Stomach (tissue), 9 donors: ENCODE results near the gene SAMD1. TPM values are rescaled to one million over a fixed set of nuclear protein-coding genes. Genes with fewer than 3 reads are reported as not detected.

Source experiments
- DNase-seq, 2 donors: peaks; one replicate each; pipeline versions ENCODE4 v3.0.0 to v3.0.0-alpha.2; 2013 to 2019
- H3K27ac ChIP-seq, 5 donors: fragments of 200-600 bp in 4 of 5; sonication (generic) in 4 of 5; one replicate each; pipeline ENCODE4 v1.5.1; 2013 to 2019; ENCODE audit warnings: mild to moderate bottlenecking in 1 of 5, moderate library complexity in 1 of 5
- H3K27me3 ChIP-seq, 3 donors: fragments of 200-600 bp; sonication (generic); one replicate each; pipeline ENCODE4 v1.5.1; 2017 to 2019; ENCODE audit warnings: mixed run types in 1 of 3
- H3K36me3 ChIP-seq, 4 donors: fragments of 200-600 bp; sonication (generic); 1 replicate in 3 of 4; 2 replicates in 1 of 4; pipeline ENCODE4 v1.5.1; 2016 to 2019
- H3K4me1 ChIP-seq, 4 donors: fragments of 200-600 bp; sonication (generic); one replicate each; pipeline ENCODE4 v1.5.1; 2016 to 2019
- H3K4me3 ChIP-seq, 4 donors: fragments of 200-600 bp; sonication (generic) in 3 of 4; one replicate each; pipeline ENCODE4 v1.5.1; 2016 to 2019; ENCODE audit warnings: mild to moderate bottlenecking in 1 of 4
- H3K9me3 ChIP-seq, 4 donors: fragments of 200-600 bp; sonication (generic); one replicate each; pipeline ENCODE4 v1.5.1; 2016 to 2019
- EP300 ChIP-seq: sonication (generic); formaldehyde crosslinking; IDR thresholded peaks from one replicate; pipeline ENCODE4 v1.6.1; 2017; ENCODE audit warnings: antibody characterized with exemption
- POLR2A ChIP-seq, 4 donors: fragments of 450-650 bp; IDR thresholded peaks; one replicate each; pipeline ENCODE4 v1.6.1; 2016; ENCODE audit warnings: antibody characterized with exemption in 4 of 4, control low read depth in 2 of 4, mild to moderate bottlenecking in 1 of 4, moderate library complexity in 1 of 4
- POLR2AphosphoS5 ChIP-seq, 3 donors: sonication (generic); formaldehyde crosslinking; IDR thresholded peaks; one replicate each; pipeline ENCODE4 v1.6.1; 2016; ENCODE audit warnings: antibody characterized with exemption in 3 of 3
- WGBS, 5 donors: extraction: QIAGEN DNeasy Blood & Tissue Kit in 3 of 5; methylation state at CpG; one replicate each; pipeline versions ENCODE4 v1.1.5 to v1.1.7; 2013 to 2018; 5-methylcytosine and 5-hydroxymethylcytosine counted together
- intact Hi-C: fragments of 100-400 bp; cut with DNase I; formaldehyde crosslinking; loops from one replicate; pipeline ENCODE4 v1.15.1; 2023; ENCODE audit warnings: low total_unique reads
- polyA plus RNA-seq, 3 donors: library from polyadenylated mRNA; stranded (reverse); fragments of 200-250 nt; gene quantifications; one replicate each; pipeline ENCODE4 v1.2.3, GENCODE V29; 2013
- total RNA-seq, 5 donors: library from RNA; depleted of rRNA; stranded (reverse); fragments of >200 nt; gene quantifications; one replicate each; pipeline versions ENCODE4 v1.1.0 to v1.2.3, GENCODE V29; 2014 to 2016
- TF ChIP-seq, protein P1 (sequence below), 7 experiments: fragments of 450-650 bp in 4 of 7; fragments of 200-600 bp in 3 of 7; sonication (generic) in 3 of 7; IDR thresholded peaks; one replicate each; pipeline ENCODE4 v1.5.1; 2016 to 2019; ENCODE audit warnings: antibody characterized with exemption in 7 of 7, control low read depth in 2 of 7, mild to moderate bottlenecking in 1 of 7
- donor health status: healthy with polysubstance abuse.
- donor health status: Bipolar disorder and iron deficiency.
- donor health status: healthy.

SAMD1 gene
- total and polyA plus RNA-seq, 8 donors, result 4.8 to 228 (median 23.5) TPM

DNA sequence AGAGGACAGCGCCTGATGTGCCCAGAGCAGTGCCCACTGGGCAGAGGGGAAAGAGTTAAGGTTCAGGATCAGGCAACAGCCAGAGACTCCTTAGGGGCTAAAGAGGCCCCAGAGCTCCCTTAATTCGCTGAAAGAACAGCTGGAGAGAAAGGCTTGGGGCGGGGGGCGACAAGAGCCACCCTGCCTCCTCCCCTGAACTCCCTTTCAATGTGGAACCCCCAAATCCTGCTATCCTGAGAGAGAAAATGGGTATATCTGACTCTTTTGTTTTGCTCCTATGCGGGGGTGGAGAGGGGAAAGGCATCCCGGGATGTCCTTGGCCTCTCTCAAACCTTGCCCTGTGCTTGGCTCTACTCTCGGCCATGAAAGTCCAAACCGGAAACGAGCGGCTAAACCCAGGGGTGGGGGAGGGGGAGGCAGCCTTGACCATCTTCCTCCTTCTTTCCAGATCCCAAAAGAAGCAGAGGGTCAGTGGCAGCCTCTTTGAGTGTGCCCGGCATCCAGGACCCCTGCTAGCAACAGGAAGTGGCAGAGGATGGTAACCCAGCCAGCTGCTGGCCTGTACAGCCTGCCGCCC lies 22.3 kb upstream of the SAMD1 start:
- 41 to 61% (median 51%) methylated on average over 11 to 12 of the region's 12 CpGs for WGBS, 5 donors
- peaks cover 0 to 10% (median 4%) of the 10 kb centered on the region in 4 donors for H3K36me3 ChIP-seq
- peak overlapping the region; percentile 0 to 13 (median 4) for H3K4me3 ChIP-seq
- H3K27me3 ChIP-seq, result no peaks in the 10 kb centered on the region
- intact Hi-C loops, result no loop called here
- peaks cover 45 to 74% (median 61%) of the 10 kb centered on the region in 4 donors for H3K4me1 ChIP-seq
- H3K9me3 ChIP-seq, result no peaks in the 10 kb centered on the region
- TF ChIP-seq, protein P1, sequence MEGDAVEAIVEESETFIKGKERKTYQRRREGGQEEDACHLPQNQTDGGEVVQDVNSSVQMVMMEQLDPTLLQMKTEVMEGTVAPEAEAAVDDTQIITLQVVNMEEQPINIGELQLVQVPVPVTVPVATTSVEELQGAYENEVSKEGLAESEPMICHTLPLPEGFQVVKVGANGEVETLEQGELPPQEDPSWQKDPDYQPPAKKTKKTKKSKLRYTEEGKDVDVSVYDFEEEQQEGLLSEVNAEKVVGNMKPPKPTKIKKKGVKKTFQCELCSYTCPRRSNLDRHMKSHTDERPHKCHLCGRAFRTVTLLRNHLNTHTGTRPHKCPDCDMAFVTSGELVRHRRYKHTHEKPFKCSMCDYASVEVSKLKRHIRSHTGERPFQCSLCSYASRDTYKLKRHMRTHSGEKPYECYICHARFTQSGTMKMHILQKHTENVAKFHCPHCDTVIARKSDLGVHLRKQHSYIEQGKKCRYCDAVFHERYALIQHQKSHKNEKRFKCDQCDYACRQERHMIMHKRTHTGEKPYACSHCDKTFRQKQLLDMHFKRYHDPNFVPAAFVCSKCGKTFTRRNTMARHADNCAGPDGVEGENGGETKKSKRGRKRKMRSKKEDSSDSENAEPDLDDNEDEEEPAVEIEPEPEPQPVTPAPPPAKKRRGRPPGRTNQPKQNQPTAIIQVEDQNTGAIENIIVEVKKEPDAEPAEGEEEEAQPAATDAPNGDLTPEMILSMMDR (IDR thresholded peaks at IDR 0.05), result no peak
- no peak for TF ChIP-seq POLR2AphosphoS5 (IDR thresholded peaks at IDR 0.05)
- TF ChIP-seq POLR2A (IDR thresholded peaks at IDR 0.05), result no peak
- TF ChIP-seq EP300, result no peak
- DNase-seq, result peak in 1 of 2 donors; percentile 60
- peak overlapping the region; percentile 45 to 99 (median 84) for H3K27ac ChIP-seq

DNA sequence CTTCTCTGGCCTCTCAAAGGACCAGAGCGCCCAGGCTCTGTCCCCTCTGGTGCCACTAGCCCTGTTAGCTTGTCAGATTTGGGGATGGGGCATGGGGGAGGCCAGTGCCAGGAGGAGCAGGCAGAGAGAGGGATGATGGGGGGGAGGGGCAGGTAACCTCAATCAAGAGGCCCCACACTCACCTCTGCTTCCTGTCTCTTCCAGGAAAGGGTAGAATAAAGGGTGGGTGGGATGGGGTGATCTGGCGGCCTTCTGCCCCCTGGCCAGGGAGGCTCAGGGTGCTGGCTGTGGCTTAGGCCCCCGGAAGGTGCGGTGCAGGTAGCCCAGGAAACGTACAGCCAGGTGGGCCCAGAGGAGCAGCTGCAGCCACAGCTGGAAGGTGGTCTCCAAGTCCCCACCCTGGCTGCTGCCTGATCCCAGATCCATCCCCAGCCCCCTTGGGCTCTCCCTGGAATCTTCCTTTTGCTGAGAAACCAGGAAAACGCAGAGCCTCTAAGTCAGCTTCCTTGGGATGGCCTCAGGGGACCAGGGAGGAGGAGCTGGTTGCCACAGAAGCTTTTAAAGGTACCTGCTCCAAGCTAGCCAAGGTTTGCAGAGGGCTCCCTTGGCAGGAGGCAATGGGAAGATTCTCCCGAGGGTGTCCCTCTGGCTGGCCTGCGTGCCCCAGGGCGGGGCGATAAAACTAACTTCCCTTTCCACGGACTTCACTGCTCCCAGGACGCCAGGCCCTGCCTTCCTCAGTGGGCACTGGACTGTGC lies 21.7 kb upstream of the SAMD1 start:
- WGBS, 5 donors, result 57 to 71% (median 69%) methylated on average over 4 to 12 of the region's 12 CpGs
- DNase-seq, result no peak
- TF ChIP-seq EP300 (no peak), POLR2AphosphoS5 (IDR thresholded peaks at IDR 0.05) (no peak)
- Histone ChIP-seq H3K4me3 (peak overlapping the region in 2 of 4 donors; percentile 6 to 13), H3K9me3 (no peaks in the 10 kb centered on the region), H3K36me3 (peaks cover 0 to 17% (median 10%) of the 10 kb centered on the region in 4 donors), H3K27me3 (no peaks in the 10 kb centered on the region), H3K4me1 (peaks cover 45 to 80% (median 63%) of the 10 kb centered on the region in 4 donors), H3K27ac (peak overlapping the region in 4 of 5 donors; percentile 58 to 99 (median 90))
- intact Hi-C loops, result no loop called here

DNA sequence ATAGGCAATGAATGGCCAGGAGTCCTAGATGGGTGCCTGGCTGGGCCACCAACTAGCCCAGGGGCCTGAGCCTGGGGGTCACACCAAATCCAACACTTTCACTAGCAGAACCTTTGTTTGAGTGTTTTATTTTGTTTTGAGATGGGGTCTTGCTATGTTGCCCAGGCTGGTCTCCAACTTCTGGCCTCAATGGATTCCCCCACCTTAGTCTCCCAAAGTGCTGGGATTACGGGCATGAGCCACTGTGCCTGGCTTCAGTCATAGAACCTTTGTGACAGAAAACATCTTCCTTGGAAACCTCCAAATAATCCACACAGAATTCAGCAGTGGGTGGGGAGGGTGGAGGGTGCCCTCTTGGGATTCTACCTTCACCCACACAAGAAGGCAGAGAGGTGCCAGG lies 20.9 kb upstream of the SAMD1 start:
- no peaks in the 10 kb centered on the region for H3K9me3 ChIP-seq
- no peaks in the 10 kb centered on the region for H3K27me3 ChIP-seq
- peaks cover 41 to 78% (median 56%) of the 10 kb centered on the region in 4 donors for H3K4me1 ChIP-seq
- no peak for DNase-seq
- H3K27ac ChIP-seq, result peak overlapping the region in 3 of 5 donors; percentile 84 to 99 (median 97)
- WGBS, 5 donors, result 79 to 100% (median 98%) methylated on average over 1 of the region's 1 CpG
- intact Hi-C loops, result no loop called here
- TF ChIP-seq, protein P1 (IDR thresholded peaks at IDR 0.05), result no peak
- TF ChIP-seq POLR2A (IDR thresholded peaks at IDR 0.05) (no peak), POLR2AphosphoS5 (IDR thresholded peaks at IDR 0.05) (no peak), EP300 (no peak)
- H3K4me3 ChIP-seq, result no peak overlapping the region
- H3K36me3 ChIP-seq, result peaks cover 6 to 24% (median 18%) of the 10 kb centered on the region in 4 donors

DNA sequence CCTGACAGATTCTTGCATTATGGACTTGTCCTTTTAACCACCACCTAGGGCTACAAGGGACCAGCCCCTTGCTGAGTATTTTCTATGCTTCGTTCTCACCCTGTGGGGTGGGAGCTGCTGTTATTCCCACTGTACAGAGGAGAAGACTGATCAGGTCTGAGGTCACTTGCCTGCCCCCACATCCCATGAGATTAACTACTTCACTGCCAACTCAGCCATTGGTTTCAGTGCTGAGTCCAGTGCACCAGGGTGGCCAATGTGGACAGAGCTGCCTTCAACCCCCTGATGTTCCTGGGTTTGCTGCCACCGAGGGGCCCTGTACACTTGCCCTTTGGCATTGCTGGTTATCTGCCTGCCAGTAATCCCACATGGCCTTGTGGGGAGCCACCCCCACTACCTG lies 20.1 kb upstream of the SAMD1 start:
- H3K9me3 ChIP-seq, result no peaks in the 10 kb centered on the region
- TF ChIP-seq EP300 (no peak), POLR2AphosphoS5 (IDR thresholded peaks at IDR 0.05) (no peak), POLR2A (IDR thresholded peaks at IDR 0.05) (no peak)
- TF ChIP-seq, protein P1 (IDR thresholded peaks at IDR 0.05), result no peak
- peaks cover 33 to 70% (median 48%) of the 10 kb centered on the region in 4 donors for H3K4me1 ChIP-seq
- intact Hi-C loops, result no loop called here
- peaks cover 13 to 33% (median 26%) of the 10 kb centered on the region in 4 donors for H3K36me3 ChIP-seq
- no peak overlapping the region for H3K4me3 ChIP-seq
- no peak overlapping the region for H3K27ac ChIP-seq
- no peaks in the 10 kb centered on the region for H3K27me3 ChIP-seq
- no peak for DNase-seq
- 58 to 78% (median 73%) methylated on average over 2 of the region's 2 CpGs for WGBS, 5 donors
